ENCODE measurements around the gene GLP1R.
A peak's percentile ranks its signal among the peaks of the same experiment; 100 is the strongest.

GLP1R gene

GRCh38 chr6:39078695-39079094 is 30.1 kb downstream of the GLP1R start:
- Mint-ChIP-seq H3K27ac (no peak overlapping the region), H3K27me3 (peaks cover 27 to 29% of the 10 kb centered on the region in 2 donors)

DNA sequence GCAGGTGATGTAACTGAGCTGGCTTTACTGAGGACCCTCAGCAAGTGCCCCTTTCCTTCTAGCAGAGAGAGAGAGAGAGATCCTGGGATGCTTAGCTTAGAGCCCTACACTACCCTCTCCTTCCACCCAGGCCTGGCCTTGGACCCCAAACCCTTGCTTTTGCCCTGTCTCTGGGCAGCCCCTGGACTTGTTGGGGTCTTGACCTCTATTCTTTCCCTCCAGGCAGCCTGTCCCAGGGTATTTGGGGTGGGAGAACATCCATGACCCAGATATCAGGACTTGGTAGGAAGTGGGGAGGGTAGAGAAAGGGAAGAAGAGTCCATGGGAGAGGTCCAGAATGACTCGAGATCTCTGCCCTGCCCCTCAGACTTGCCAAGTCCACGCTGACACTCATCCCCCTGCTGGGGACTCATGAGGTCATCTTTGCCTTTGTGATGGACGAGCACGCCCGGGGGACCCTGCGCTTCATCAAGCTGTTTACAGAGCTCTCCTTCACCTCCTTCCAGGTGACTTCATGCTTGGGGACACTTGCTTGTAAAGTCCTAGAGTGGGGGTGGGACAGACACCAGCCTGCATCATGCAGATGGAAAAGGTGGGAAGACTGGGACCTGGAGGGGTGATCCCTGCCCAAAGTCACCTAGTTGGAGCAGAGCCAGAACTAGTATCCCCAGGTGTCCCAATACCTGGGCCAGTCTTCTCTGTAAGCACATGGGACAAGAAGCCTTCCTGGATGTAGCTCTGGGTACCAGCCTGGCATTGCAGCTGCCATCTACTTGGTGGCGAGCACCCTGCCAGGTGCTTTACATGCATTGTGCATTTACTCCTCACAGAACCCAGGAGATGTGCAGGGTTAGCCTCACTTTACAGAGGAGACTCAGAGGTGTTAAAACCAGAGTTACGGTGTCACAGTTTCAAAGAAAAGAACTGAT is 30.9 kb downstream of the GLP1R start:
- H3K4me3 Mint-ChIP-seq = no peak overlapping the region
- peaks cover 0 to 1% of the 10 kb centered on the region in 2 donors for H3K36me3 Mint-ChIP-seq
- H3K27ac Mint-ChIP-seq = no peak overlapping the region
- H3K27me3 Mint-ChIP-seq = peaks cover 30 to 31% of the 10 kb centered on the region in 2 donors
- no peaks in the 10 kb centered on the region for H3K9me3 Mint-ChIP-seq
- peaks cover 5 to 6% of the 10 kb centered on the region in 2 donors for H3K4me1 Mint-ChIP-seq
- DNase-seq = no peak
- ATAC-seq (replicated peaks) = no peak

More at GRCh38 chr6:39078695-39079094, 30.1 kb downstream of the GLP1R start:
- H3K4me1 Mint-ChIP-seq = peaks cover 4 to 6% of the 10 kb centered on the region in 2 donors
- ATAC-seq (replicated peaks) (no peak), DNase-seq (no peak)
- H3K9me3 Mint-ChIP-seq = no peaks in the 10 kb centered on the region
- peaks cover 0 to 1% of the 10 kb centered on the region in 2 donors for H3K36me3 Mint-ChIP-seq
- no peak overlapping the region for H3K4me3 Mint-ChIP-seq

DNA sequence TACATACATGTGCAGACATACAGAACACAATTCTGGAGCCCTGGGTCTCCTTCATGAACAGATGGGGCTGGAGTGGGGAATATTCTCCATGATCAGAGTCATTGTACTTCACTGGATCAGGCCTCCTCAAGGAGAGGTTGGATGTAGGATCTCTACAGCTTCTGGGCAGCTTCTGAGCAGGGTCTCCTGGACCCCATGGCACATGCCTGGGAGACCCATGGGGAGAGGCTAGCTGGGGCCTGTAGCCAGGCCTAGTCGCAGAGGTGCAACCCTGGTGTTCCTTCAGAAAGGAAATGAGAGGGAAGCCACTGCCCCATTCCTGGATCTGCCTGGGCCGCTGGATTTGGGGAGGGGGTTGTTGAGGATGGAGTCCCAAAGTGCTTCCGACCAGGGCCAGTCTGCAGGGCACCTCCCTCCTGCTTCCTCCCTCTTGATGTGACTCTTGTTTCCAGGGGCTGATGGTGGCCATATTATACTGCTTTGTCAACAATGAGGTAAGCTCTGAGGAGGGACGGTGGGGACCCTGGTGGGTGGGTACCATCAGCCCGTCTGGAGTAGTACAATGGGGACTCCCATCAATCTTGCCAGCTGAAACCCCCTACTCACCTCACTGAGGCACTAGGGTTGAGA is 31.8 kb downstream of the GLP1R start:
- ATAC-seq (replicated peaks) = no peak
- H3K27ac Mint-ChIP-seq = no peak overlapping the region
- H3K36me3 Mint-ChIP-seq = peaks cover 0 to 1% of the 10 kb centered on the region in 2 donors
- peaks cover 25 to 37% of the 10 kb centered on the region in 2 donors for H3K27me3 Mint-ChIP-seq
- no peaks in the 10 kb centered on the region for H3K9me3 Mint-ChIP-seq
- no peak for DNase-seq
- no peak overlapping the region for H3K4me3 Mint-ChIP-seq
- peaks cover 5 to 6% of the 10 kb centered on the region in 2 donors for H3K4me1 Mint-ChIP-seq

DNA sequence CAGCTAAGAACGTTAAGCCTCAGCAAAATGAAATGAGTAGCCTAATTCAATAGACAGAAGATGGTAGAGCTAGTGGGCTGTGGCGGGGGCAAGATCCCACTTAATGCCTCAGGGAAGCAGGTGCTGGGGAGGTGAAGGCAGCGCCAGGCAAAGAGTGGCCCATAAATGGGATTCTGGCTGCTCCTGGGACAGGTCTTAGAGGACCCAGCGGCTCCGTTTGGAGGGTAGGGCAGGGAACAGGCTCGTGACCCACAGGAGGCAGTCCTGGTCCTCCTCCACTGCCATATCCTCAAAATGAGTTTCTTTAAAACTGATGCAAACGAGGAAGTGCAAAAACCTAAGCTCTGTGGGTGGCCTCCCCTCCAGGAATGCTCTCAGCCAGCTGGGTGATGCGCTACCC is 33.7 kb downstream of the GLP1R start:
- DNase-seq = no peak
- Mint-ChIP-seq H3K9me3 (no peaks in the 10 kb centered on the region), H3K27ac (no peak overlapping the region), H3K27me3 (peaks cover 43 to 56% of the 10 kb centered on the region in 2 donors), H3K4me1 (peaks cover 8 to 13% of the 10 kb centered on the region in 2 donors), H3K36me3 (peaks cover 0 to 1% of the 10 kb centered on the region in 2 donors), H3K4me3 (no peak overlapping the region)
- ATAC-seq (replicated peaks) = peak in 1 of 2 donors; percentile 33

GRCh38 chr6:39083231-39083634 is 34.7 kb downstream of the GLP1R start:
- Mint-ChIP-seq H3K4me1 (peaks cover 8 to 14% of the 10 kb centered on the region in 2 donors), H3K9me3 (no peaks in the 10 kb centered on the region), H3K27me3 (peaks cover 44 to 54% of the 10 kb centered on the region in 2 donors), H3K36me3 (peaks cover 0 to 1% of the 10 kb centered on the region in 2 donors), H3K27ac (no peak overlapping the region), H3K4me3 (no peak overlapping the region)
- no peak for DNase-seq
- ATAC-seq (replicated peaks) = peak; percentile 43 to 50

DNA sequence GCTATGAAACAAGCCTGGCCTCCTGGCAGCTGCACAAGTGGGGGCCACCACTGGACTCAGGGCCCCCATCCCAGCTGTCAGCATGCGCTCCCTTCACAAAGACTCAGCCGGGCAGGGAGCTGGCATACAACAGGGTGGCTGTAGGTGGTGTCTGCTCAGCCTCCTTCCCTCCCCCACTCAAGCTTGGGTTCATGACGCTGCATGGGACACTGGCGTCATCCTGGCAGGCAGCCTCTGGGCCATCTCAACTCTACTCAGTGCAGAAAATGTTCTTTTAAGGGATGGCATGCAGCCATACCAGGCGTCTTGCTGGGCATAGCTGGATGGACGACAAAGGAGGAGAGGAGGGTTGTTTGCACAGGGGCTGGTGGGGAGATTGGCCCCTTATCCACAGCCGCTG is 35.9 kb downstream of the GLP1R start:
- no peak overlapping the region for H3K27ac Mint-ChIP-seq
- peaks cover 0 to 1% of the 10 kb centered on the region in 2 donors for H3K36me3 Mint-ChIP-seq
- peaks cover 8 to 20% of the 10 kb centered on the region in 2 donors for H3K4me1 Mint-ChIP-seq
- ATAC-seq (replicated peaks) (no peak), DNase-seq (no peak)
- peaks cover 54 to 56% of the 10 kb centered on the region in 2 donors for H3K27me3 Mint-ChIP-seq
- no peaks in the 10 kb centered on the region for H3K9me3 Mint-ChIP-seq
- no peak overlapping the region for H3K4me3 Mint-ChIP-seq

DNA sequence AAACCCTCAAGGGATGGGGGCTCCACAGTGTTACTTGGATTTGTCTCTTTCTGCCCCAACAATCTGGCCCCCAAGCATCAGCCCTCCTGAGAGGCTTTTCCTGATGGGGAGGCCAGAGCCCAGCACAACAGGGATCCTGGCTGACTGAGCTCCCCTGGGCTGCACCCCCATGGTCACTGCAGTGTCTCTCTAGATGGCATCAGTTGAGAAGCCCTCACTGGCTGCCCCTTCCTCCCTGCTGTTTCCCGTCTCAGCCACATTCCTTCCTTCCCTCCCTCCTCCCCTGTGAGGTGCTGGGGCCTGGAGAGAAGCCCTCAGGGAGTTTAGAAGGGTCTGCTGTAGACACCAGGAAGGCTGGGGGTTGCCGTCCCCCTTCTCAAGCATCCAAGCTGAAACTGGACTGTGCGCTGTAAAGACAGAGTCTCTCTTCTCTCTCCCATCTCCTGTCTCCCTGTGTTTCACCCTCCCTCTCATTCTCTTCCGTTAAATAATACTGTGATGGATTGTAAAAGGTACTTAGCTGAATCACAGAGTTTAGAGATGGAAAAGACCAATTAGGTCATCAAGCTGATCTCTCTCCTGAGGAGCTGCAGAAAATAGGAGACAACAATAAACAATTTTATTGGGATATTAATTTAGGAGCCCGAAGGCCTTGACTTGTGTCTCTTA is 36.7 kb downstream of the GLP1R start:
- ATAC-seq (replicated peaks) = no peak
- Mint-ChIP-seq H3K4me3 (no peak overlapping the region), H3K9me3 (no peaks in the 10 kb centered on the region), H3K27ac (no peak overlapping the region), H3K27me3 (peaks cover 60 to 63% of the 10 kb centered on the region in 2 donors), H3K4me1 (peaks cover 8 to 20% of the 10 kb centered on the region in 2 donors), H3K36me3 (peaks cover 0 to 1% of the 10 kb centered on the region in 2 donors)
- DNase-seq = no peak

- H3K4me1 Mint-ChIP-seq = peaks cover 8 to 20% of the 10 kb centered on the region in 2 donors
- H3K36me3 Mint-ChIP-seq = peaks cover 0 to 1% of the 10 kb centered on the region in 2 donors
- H3K9me3 Mint-ChIP-seq = no peaks in the 10 kb centered on the region
- DNase-seq = peak; percentile 33
- peaks cover 68 to 73% of the 10 kb centered on the region in 2 donors for H3K27me3 Mint-ChIP-seq
- H3K27ac Mint-ChIP-seq = no peak overlapping the region
- peak; percentile 65 to 79 for ATAC-seq (replicated peaks)
- H3K4me3 Mint-ChIP-seq = no peak overlapping the region
Measured at GRCh38 chr6:39086294-39086693, 37.7 kb downstream of the GLP1R start.

DNA sequence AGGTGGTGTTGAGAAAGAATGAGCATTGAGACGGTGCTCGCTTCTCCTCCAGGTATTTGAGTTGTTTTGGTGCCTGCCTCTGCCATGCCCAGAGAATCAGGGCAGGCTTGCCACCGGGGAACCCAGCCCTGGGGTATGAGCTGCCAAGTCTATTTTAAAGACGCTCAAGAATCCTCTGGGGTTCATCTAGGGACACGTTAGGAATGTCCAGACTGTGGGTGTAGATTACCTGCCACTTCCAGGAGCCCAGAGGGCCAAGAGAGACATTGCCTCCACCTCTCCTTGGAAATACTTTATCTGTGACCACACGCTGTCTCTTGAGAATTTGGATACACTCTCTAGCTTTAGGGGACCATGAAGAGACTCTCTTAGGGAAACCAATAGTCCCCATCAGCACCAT is 38.1 kb downstream of the GLP1R start:
- Mint-ChIP-seq H3K4me3 (no peak overlapping the region), H3K9me3 (no peaks in the 10 kb centered on the region), H3K4me1 (peaks cover 8 to 20% of the 10 kb centered on the region in 2 donors), H3K27me3 (peaks cover 71 to 78% of the 10 kb centered on the region in 2 donors), H3K36me3 (peaks cover 0 to 2% of the 10 kb centered on the region in 2 donors), H3K27ac (no peak overlapping the region)
- ATAC-seq (replicated peaks) (no peak), DNase-seq (no peak)

- H3K4me1 Mint-ChIP-seq = peaks cover 8 to 20% of the 10 kb centered on the region in 2 donors
- no peaks in the 10 kb centered on the region for H3K9me3 Mint-ChIP-seq
- ATAC-seq (replicated peaks) (no peak), DNase-seq (no peak)
- peaks cover 0 to 5% of the 10 kb centered on the region in 2 donors for H3K36me3 Mint-ChIP-seq
- no peak overlapping the region for H3K4me3 Mint-ChIP-seq
- peaks cover 75 to 82% of the 10 kb centered on the region in 2 donors for H3K27me3 Mint-ChIP-seq
- no peak overlapping the region for H3K27ac Mint-ChIP-seq
Measured at GRCh38 chr6:39087197-39087596, 38.6 kb downstream of the GLP1R start.

- Mint-ChIP-seq H3K4me1 (peaks cover 4 to 19% of the 10 kb centered on the region in 2 donors), H3K27ac (no peak overlapping the region), H3K9me3 (no peaks in the 10 kb centered on the region), H3K4me3 (no peak overlapping the region), H3K36me3 (peaks cover 0 to 5% of the 10 kb centered on the region in 2 donors), H3K27me3 (peaks cover 75 to 87% of the 10 kb centered on the region in 2 donors)
- DNase-seq = peak; percentile 24
- peak; percentile 74 to 87 for ATAC-seq (replicated peaks)
Measured at GRCh38 chr6:39088331-39088730, 39.8 kb downstream of the GLP1R start.

- Mint-ChIP-seq H3K4me3 (no peak overlapping the region), H3K27me3 (peaks cover 65 to 78% of the 10 kb centered on the region in 2 donors), H3K36me3 (peaks cover 0 to 4% of the 10 kb centered on the region in 2 donors), H3K4me1 (peaks cover 4 to 16% of the 10 kb centered on the region in 2 donors), H3K27ac (no peak overlapping the region), H3K9me3 (no peaks in the 10 kb centered on the region)
- DNase-seq (no peak), ATAC-seq (replicated peaks) (no peak)
Measured at GRCh38 chr6:39090036-39090435, 41.5 kb downstream of the GLP1R start.

GRCh38 chr6:39091220-39091619 is 42.6 kb downstream of the GLP1R start:
- Mint-ChIP-seq H3K4me1 (peaks cover 2 to 15% of the 10 kb centered on the region in 2 donors), H3K9me3 (no peaks in the 10 kb centered on the region), H3K27me3 (peaks cover 54 to 66% of the 10 kb centered on the region in 2 donors), H3K4me3 (no peak overlapping the region), H3K36me3 (peaks cover 0 to 4% of the 10 kb centered on the region in 2 donors), H3K27ac (no peak overlapping the region)
- DNase-seq = no peak
- ATAC-seq (replicated peaks) = no peak

GRCh38 chr6:39092124-39092523 is 43.5 kb downstream of the GLP1R start:
- Mint-ChIP-seq H3K27me3 (peaks cover 45 to 57% of the 10 kb centered on the region in 2 donors), H3K9me3 (no peaks in the 10 kb centered on the region), H3K36me3 (peaks cover 0 to 4% of the 10 kb centered on the region in 2 donors), H3K27ac (no peak overlapping the region), H3K4me3 (no peak overlapping the region), H3K4me1 (peaks cover 0 to 7% of the 10 kb centered on the region in 2 donors)
- peak in 1 of 2 donors; percentile 51 for ATAC-seq (replicated peaks)
- no peak for DNase-seq
